ENCODE measurements around the gene DQX1. TPM values are rescaled to one million over a fixed set of nuclear protein-coding genes. Genes with fewer than 3 reads are reported as not detected.
A peak's percentile ranks its signal among the peaks of the same experiment; 100 is the strongest.

The DQX1 gene
- total and polyA plus RNA-seq, 9 of the 15 experiments (the other 6 are each of a cell fraction or from before 2014, with no cell fraction given), result 0.04 to 0.38 (median 0.18) TPM; not detected in 1

GRCh38 chr2:74507145-74507925, 18.7 kb downstream of the DQX1 start, which contains the start of gene PCGF1 (continued):
- no peak for TF ChIP-seq CLOCK (CRISPR knock-in tag; IDR thresholded peaks at IDR 0.05; ENCODE audit: borderline replicate concordance)
- TF ChIP-seq, protein P1, sequence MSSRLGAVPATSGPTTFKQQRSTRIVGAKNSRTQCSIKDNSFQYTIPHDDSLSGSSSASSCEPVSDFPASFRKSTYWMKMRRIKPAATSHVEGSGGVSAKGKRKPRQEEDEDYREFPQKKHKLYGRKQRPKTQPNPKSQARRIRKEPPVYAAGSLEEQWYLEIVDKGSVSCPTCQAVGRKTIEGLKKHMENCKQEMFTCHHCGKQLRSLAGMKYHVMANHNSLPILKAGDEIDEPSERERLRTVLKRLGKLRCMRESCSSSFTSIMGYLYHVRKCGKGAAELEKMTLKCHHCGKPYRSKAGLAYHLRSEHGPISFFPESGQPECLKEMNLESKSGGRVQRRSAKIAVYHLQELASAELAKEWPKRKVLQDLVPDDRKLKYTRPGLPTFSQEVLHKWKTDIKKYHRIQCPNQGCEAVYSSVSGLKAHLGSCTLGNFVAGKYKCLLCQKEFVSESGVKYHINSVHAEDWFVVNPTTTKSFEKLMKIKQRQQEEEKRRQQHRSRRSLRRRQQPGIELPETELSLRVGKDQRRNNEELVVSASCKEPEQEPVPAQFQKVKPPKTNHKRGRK (tag; IDR thresholded peaks at IDR 0.05), result no peak
- TF ChIP-seq CEBPB (tag; IDR thresholded peaks at IDR 0.05), result peak; percentile 83
- no peak for TF ChIP-seq FOXJ3 (CRISPR knock-in tag; IDR thresholded peaks at IDR 0.05)
- TF ChIP-seq CBX2 (IDR thresholded peaks at IDR 0.05; ENCODE audit: insufficient read depth, low read length, poor library complexity, severe bottlenecking), result no peak
- peak; percentile 75; the same call in 1 of the 2 replicates for TF ChIP-seq MTA3 (IDR thresholded peaks at IDR 0.05; ENCODE audit: borderline replicate concordance)
- TF ChIP-seq ZBTB2 (IDR thresholded peaks at IDR 0.05), result peak; percentile 99
- TF ChIP-seq ZFP36 (IDR thresholded peaks at IDR 0.05; ENCODE audit: low read depth, low read length, partially characterized antibody), result no peak
- TF ChIP-seq YY1 (IDR thresholded peaks at IDR 0.05; ENCODE audit: borderline replicate concordance in 1 of 3, control insufficient read depth in 1 of 3, extremely low read depth in 1 of 3, insufficient read depth in 3 of 3, insufficient read length in 1 of 3, insufficient replicate concordance in 2 of 3, low read depth in 1 of 3, low read length in 2 of 3), result peak; percentile 83 to 96 (median 94)
- no peak for TF ChIP-seq ESRRB (CRISPR knock-in tag; IDR thresholded peaks at IDR 0.05; ENCODE audit: borderline replicate concordance)
- TF ChIP-seq BCL6 (CRISPR knock-in tag; IDR thresholded peaks at IDR 0.05), result no peak
- TF ChIP-seq HDAC8 (tag; IDR thresholded peaks at IDR 0.05), result no peak
- TF ChIP-seq ZNF197 (CRISPR knock-in tag; IDR thresholded peaks at IDR 0.05; ENCODE audit: low read depth), result no peak
- TF ChIP-seq CEBPZ (IDR thresholded peaks at IDR 0.05; ENCODE audit: borderline replicate concordance, low read depth, low read length), result no peak
- no peak for TF ChIP-seq ZNF3 (CRISPR knock-in tag; IDR thresholded peaks at IDR 0.05)

All from K562 (cell line).